ENCODE data around the gene NARF.

DNA sequence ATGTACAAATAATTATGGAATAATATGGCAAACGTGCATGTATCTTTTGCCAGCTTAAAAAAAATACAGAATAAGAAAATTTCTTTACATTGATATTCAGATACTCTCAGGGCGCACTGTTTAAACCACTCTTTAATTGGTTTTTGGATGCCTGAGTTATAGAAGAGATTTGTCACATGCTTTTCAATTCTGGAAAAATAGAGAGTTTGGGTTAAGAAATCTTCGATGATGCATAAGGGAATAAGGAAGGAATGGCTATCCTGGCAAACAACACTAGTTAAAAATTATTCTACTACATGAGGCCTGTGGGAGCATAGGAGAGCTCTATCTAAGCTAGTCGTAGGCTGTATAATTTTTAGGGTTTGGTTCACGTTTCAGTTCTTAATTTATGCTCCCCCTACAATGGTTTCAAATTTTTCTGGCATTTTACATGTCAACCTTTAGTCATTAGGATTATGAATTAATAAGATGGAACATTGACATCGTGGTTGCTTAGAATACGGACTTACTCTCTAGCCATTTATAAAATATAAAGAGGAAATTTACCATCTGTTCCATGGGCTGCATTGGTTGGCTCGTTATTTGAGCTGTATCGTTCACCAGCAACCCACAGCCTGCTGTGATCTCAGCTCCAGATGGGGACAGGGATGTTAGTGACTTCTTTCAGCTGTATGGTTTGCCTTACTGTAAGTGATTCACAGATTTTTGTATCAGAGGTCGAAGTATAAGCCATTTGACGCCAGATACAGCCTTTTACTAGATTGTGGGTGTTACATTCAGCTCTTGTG lies 15.9 kb downstream of the NARF start:
- TF ChIP-seq, protein P1, sequence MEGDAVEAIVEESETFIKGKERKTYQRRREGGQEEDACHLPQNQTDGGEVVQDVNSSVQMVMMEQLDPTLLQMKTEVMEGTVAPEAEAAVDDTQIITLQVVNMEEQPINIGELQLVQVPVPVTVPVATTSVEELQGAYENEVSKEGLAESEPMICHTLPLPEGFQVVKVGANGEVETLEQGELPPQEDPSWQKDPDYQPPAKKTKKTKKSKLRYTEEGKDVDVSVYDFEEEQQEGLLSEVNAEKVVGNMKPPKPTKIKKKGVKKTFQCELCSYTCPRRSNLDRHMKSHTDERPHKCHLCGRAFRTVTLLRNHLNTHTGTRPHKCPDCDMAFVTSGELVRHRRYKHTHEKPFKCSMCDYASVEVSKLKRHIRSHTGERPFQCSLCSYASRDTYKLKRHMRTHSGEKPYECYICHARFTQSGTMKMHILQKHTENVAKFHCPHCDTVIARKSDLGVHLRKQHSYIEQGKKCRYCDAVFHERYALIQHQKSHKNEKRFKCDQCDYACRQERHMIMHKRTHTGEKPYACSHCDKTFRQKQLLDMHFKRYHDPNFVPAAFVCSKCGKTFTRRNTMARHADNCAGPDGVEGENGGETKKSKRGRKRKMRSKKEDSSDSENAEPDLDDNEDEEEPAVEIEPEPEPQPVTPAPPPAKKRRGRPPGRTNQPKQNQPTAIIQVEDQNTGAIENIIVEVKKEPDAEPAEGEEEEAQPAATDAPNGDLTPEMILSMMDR (IDR thresholded peaks at IDR 0.05), result no peak
- no peak for TF ChIP-seq EP300 (IDR thresholded peaks at IDR 0.05)
- TF ChIP-seq POLR2AphosphoS5 (IDR thresholded peaks at IDR 0.05), result no peak
